Measurements from ENCODE around the gene INKA2.

- no peak for TF ChIP-seq POLR2AphosphoS5 (IDR thresholded peaks at IDR 0.05; ENCODE audit: low read depth, low read length)
- no peak for TF ChIP-seq POLR2A (IDR thresholded peaks at IDR 0.05; ENCODE audit: low read depth, low read length)
Measured at GRCh38 chr1:111747282-111747734, 8.1 kb upstream of the INKA2 start.

Measured in GM12892 (cell line).